ENCODE measurements around the gene SLC16A7. TPM values are rescaled to one million over a fixed set of nuclear protein-coding genes. Genes with fewer than 3 reads are reported as not detected.

Gene SLC16A7
- total and polyA plus RNA-seq, 9 donors, result 1.5 to 9.7 (median 4.0) TPM

GRCh38 chr12:59660148-59660547 is 64.3 kb downstream of the SLC16A7 start:
- 100% methylated on average over 1 of the region's 2 CpGs for WGBS (ENCODE audit: insufficient coverage)
- Histone ChIP-seq H3K4me3 (ENCODE audit: low read length) (no peak overlapping the region), H3K36me3 (ENCODE audit: control insufficient read depth, insufficient read depth, low read length) (no peaks in the 10 kb centered on the region), H3K27ac (ENCODE audit: low read length) (no peak overlapping the region), H3K9me3 (replicated peaks; ENCODE audit: control insufficient read depth, low read depth, low read length) (no peaks in the 10 kb centered on the region), H3K27me3 (ENCODE audit: control insufficient read depth, insufficient read depth, low read length) (no peaks in the 10 kb centered on the region), H3K4me1 (ENCODE audit: control insufficient read depth, insufficient read depth, low read length) (no peaks in the 10 kb centered on the region)
- no peak for DNase-seq

GRCh38 chr12:59660921-59661597 is 65.2 kb downstream of the SLC16A7 start:
- Histone ChIP-seq H3K9me3 (replicated peaks; ENCODE audit: control insufficient read depth, low read depth, low read length) (no peaks in the 10 kb centered on the region), H3K27ac (ENCODE audit: low read length) (no peak overlapping the region), H3K4me3 (ENCODE audit: low read length) (no peak overlapping the region), H3K36me3 (ENCODE audit: control insufficient read depth, insufficient read depth, low read length) (no peaks in the 10 kb centered on the region), H3K4me1 (ENCODE audit: control insufficient read depth, insufficient read depth, low read length) (no peaks in the 10 kb centered on the region), H3K27me3 (ENCODE audit: control insufficient read depth, insufficient read depth, low read length) (no peaks in the 10 kb centered on the region)
- DNase-seq, result no peak
- WGBS (ENCODE audit: insufficient coverage), result no CpG with 5 or more reads among the region's 2 CpGs

- 60% methylated on average over 1 of the region's 2 CpGs for WGBS (ENCODE audit: insufficient coverage)
Measured at GRCh38 chr12:59664495-59664894, 68.7 kb downstream of the SLC16A7 start.

GRCh38 chr12:59665701-59666100 is 69.9 kb downstream of the SLC16A7 start:
- Histone ChIP-seq H3K27ac (ENCODE audit: low read length) (no peak overlapping the region), H3K27me3 (ENCODE audit: control insufficient read depth, insufficient read depth, low read length) (no peaks in the 10 kb centered on the region), H3K36me3 (ENCODE audit: control insufficient read depth, insufficient read depth, low read length) (no peaks in the 10 kb centered on the region), H3K9me3 (replicated peaks; ENCODE audit: control insufficient read depth, low read depth, low read length) (peaks cover 6% of the 10 kb centered on the region), H3K4me3 (ENCODE audit: low read length) (no peak overlapping the region), H3K4me1 (ENCODE audit: control insufficient read depth, insufficient read depth, low read length) (no peaks in the 10 kb centered on the region)
- no peak for DNase-seq
- WGBS (ENCODE audit: insufficient coverage), result no CpG with 5 or more reads among the region's 2 CpGs

More at GRCh38 chr12:59664495-59664894, 68.7 kb downstream of the SLC16A7 start:
- H3K4me3 ChIP-seq (ENCODE audit: low read length), result no peak overlapping the region
- peaks cover 6% of the 10 kb centered on the region for H3K9me3 ChIP-seq (replicated peaks; ENCODE audit: control insufficient read depth, low read depth, low read length)
- no peaks in the 10 kb centered on the region for H3K4me1 ChIP-seq (ENCODE audit: control insufficient read depth, insufficient read depth, low read length)
- no peak overlapping the region for H3K27ac ChIP-seq (ENCODE audit: low read length)
- H3K36me3 ChIP-seq (ENCODE audit: control insufficient read depth, insufficient read depth, low read length), result no peaks in the 10 kb centered on the region
- no peaks in the 10 kb centered on the region for H3K27me3 ChIP-seq (ENCODE audit: control insufficient read depth, insufficient read depth, low read length)
- DNase-seq, result no peak

DNA sequence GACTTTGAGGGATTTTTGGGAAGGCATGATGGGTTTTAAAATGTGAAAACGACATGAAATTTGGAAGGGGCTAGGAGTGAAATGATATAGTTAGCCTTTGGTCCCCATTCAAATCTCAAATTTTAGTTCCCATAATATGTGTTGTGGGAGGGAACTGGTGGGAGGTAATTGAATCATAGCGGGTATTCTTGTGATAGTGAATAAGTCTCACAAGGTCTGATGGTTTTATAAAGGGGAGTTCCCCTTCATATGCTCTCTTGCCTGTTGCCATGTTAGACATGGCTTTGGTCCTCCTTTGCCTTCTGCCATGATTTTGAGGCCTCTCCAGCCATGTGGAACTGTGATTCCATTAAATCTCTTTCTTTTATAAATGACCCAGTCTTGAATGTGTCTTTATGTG is 72.8 kb downstream of the SLC16A7 start:
- no peaks in the 10 kb centered on the region for H3K4me1 ChIP-seq (ENCODE audit: control insufficient read depth, insufficient read depth, low read length)
- peaks cover 6% of the 10 kb centered on the region for H3K9me3 ChIP-seq (replicated peaks; ENCODE audit: control insufficient read depth, low read depth, low read length)
- 60% methylated on average over 1 of the region's 2 CpGs for WGBS (ENCODE audit: insufficient coverage)
- H3K27ac ChIP-seq (ENCODE audit: low read length), result no peak overlapping the region
- H3K27me3 ChIP-seq (ENCODE audit: control insufficient read depth, insufficient read depth, low read length), result no peaks in the 10 kb centered on the region
- no peak for DNase-seq
- H3K36me3 ChIP-seq (ENCODE audit: control insufficient read depth, insufficient read depth, low read length), result no peaks in the 10 kb centered on the region
- H3K4me3 ChIP-seq (ENCODE audit: low read length), result no peak overlapping the region

DNA sequence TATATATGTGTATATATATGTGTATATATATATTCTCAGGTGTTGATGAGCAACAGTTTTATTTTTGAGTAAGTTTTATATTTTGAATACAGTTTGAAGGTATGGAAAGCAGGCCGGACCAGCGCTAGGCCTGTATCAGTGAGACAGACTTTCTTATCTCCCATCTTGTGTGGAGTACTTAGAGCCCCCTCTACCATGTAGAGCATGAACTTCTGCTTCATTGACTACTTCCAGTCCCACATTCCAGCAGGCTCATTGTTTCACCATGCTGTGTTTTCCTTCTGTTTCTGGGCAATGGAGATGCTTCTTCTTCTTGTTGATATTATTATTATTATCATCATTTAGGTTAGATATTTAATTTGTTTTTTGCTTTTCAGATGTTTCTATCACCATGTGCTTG is 76.4 kb downstream of the SLC16A7 start:
- DNase-seq, result no peak
- Histone ChIP-seq H3K27ac (ENCODE audit: low read length) (no peak overlapping the region), H3K4me1 (ENCODE audit: control insufficient read depth, insufficient read depth, low read length) (no peaks in the 10 kb centered on the region), H3K27me3 (ENCODE audit: control insufficient read depth, insufficient read depth, low read length) (no peaks in the 10 kb centered on the region), H3K4me3 (ENCODE audit: low read length) (no peak overlapping the region), H3K36me3 (ENCODE audit: control insufficient read depth, insufficient read depth, low read length) (no peaks in the 10 kb centered on the region), H3K9me3 (replicated peaks; ENCODE audit: control insufficient read depth, low read depth, low read length) (peaks cover 6% of the 10 kb centered on the region)
- no CpG with 5 or more reads among the region's 2 CpGs for WGBS (ENCODE audit: insufficient coverage)

GRCh38 chr12:59675461-59675860 is 79.6 kb downstream of the SLC16A7 start:
- no CpG with 5 or more reads among the region's 1 CpG for WGBS (ENCODE audit: insufficient coverage)
- DNase-seq, result no peak
- Histone ChIP-seq H3K9me3 (replicated peaks; ENCODE audit: control insufficient read depth, low read depth, low read length) (peaks cover 7% of the 10 kb centered on the region), H3K27me3 (ENCODE audit: control insufficient read depth, insufficient read depth, low read length) (no peaks in the 10 kb centered on the region), H3K4me1 (ENCODE audit: control insufficient read depth, insufficient read depth, low read length) (no peaks in the 10 kb centered on the region), H3K36me3 (ENCODE audit: control insufficient read depth, insufficient read depth, low read length) (no peaks in the 10 kb centered on the region), H3K4me3 (ENCODE audit: low read length) (no peak overlapping the region), H3K27ac (ENCODE audit: low read length) (no peak overlapping the region)

DNA sequence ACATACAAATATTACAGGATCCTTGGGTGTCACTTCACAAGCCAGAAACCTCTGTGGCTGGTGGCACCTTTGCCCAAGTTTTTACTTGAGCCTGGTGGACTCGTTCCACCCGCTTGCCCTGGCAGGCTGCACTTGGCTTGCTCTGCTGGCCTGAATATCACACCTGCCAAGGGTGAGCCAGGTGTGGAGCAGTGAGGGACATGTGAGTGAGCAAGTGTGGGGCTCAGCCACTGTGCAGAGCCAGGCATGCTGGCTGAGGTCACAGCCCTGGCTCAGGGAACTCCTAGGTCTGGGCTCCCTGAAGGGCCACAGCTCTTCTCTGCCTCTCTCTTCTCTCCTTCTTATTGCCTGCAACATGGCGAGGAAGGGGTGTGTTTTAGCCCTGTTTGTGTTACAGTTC is 82.0 kb downstream of the SLC16A7 start:
- no peak for DNase-seq
- 55% methylated on average over 2 of the region's 3 CpGs for WGBS (ENCODE audit: insufficient coverage)
- Histone ChIP-seq H3K4me3 (ENCODE audit: low read length) (no peak overlapping the region), H3K36me3 (ENCODE audit: control insufficient read depth, insufficient read depth, low read length) (no peaks in the 10 kb centered on the region), H3K27ac (ENCODE audit: low read length) (no peak overlapping the region), H3K27me3 (ENCODE audit: control insufficient read depth, insufficient read depth, low read length) (no peaks in the 10 kb centered on the region), H3K9me3 (replicated peaks; ENCODE audit: control insufficient read depth, low read depth, low read length) (peaks cover 7% of the 10 kb centered on the region), H3K4me1 (ENCODE audit: control insufficient read depth, insufficient read depth, low read length) (no peaks in the 10 kb centered on the region)

DNA sequence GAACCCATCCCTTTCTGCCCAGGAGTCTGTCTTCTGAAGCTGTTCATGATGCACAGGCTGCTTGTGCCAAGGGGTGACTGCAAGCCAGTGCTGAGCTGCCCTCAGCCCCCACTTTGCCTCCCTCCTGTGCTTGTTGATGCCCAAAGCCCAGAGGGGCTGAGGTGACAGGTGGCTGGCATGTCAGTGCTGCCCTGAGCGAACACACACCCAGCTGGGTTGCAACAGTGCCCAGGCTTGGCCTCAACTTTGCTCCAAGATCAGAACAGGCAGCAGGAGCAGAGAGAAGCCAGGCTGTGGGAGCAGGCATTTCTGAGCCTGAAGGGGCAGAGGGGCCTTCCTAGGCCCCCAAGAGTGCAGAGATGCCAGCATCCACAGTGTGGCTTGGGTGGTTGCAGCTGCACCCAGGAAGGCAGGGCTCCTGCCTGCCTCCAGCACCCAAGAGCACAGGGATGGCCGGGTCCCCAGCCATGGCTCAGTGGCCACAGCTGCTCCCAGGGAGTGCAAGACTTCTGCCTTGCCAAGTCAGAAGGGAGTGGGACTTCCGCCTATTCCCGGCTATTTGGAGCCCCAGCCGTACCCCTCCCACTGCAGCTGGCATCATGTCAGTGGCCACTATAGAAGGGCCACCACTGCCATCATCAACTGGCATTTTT is 83.1 kb downstream of the SLC16A7 start:
- 98% methylated on average over 5 of the region's 5 CpGs for WGBS (ENCODE audit: insufficient coverage)
- Histone ChIP-seq H3K27me3 (ENCODE audit: control insufficient read depth, insufficient read depth, low read length) (no peaks in the 10 kb centered on the region), H3K4me3 (ENCODE audit: low read length) (no peak overlapping the region), H3K4me1 (ENCODE audit: control insufficient read depth, insufficient read depth, low read length) (no peaks in the 10 kb centered on the region), H3K9me3 (replicated peaks; ENCODE audit: control insufficient read depth, low read depth, low read length) (peaks cover 7% of the 10 kb centered on the region), H3K27ac (ENCODE audit: low read length) (no peak overlapping the region), H3K36me3 (ENCODE audit: control insufficient read depth, insufficient read depth, low read length) (no peaks in the 10 kb centered on the region)
- no peak for DNase-seq

DNA sequence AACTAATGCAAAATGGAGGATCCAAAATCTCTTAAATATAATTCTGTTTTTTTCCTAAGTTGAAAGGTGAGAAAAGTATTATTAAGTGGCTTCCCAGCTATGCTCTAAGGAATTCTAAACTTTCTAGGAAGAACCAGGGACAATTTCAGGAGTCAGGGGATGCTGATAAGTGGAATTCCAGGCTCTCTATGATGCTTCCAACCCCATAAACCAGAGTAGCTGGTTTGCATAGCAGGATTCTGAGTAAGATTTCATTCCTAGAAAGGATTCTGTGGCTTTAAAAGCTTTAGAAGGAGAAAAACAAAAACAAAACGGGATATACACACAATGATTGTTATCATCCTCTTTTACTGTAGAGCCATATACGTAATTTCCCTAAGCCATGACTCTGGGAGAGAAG is 93.9 kb downstream of the SLC16A7 start:
- DNase-seq, result no peak
- no peak overlapping the region for H3K4me3 ChIP-seq (ENCODE audit: low read length)
- no peaks in the 10 kb centered on the region for H3K36me3 ChIP-seq (ENCODE audit: control insufficient read depth, insufficient read depth, low read length)
- H3K27ac ChIP-seq (ENCODE audit: low read length), result no peak overlapping the region
- no peaks in the 10 kb centered on the region for H3K4me1 ChIP-seq (ENCODE audit: control insufficient read depth, insufficient read depth, low read length)
- no CpG with 5 or more reads among the region's 2 CpGs for WGBS (ENCODE audit: insufficient coverage)
- no peaks in the 10 kb centered on the region for H3K27me3 ChIP-seq (ENCODE audit: control insufficient read depth, insufficient read depth, low read length)
- H3K9me3 ChIP-seq (replicated peaks; ENCODE audit: control insufficient read depth, low read depth, low read length), result peaks cover 2% of the 10 kb centered on the region
